ENCODE results near the gene SLC22A4.

Gene SLC22A4

DNA sequence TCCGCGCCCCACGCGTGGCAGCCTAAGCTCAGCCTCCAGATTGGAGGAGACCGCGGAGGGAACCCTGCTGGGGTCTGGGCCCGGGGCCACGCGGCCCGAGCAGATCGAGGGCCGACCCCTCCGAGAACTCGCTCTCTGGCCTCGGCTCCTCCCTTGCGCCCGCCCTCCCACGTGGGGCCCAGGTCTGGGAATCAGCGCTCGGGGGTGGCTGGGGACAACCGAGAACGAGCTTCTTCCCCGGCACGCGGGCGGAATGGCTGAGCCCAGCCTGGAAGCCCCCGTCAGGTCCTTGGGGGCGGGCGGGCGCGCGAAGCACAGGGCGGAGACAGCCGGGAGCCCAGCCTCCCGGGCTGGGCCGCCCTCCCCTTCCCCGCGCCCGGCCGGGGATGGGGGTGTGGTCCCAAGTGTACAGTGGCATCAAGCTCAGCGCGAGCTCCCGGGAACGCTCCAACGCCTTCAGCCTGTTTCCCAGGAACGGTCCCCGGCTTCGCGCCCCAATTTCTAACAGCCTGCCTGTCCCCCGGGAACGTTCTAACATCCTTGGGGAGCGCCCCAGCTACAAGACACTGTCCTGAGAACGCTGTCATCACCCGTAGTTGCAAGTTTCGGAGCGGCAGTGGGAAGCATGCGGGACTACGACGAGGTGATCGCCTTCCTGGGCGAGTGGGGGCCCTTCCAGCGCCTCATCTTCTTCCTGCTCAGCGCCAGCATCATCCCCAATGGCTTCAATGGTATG, at the start of gene SLC22A4:
Gene SLC22A4, plus strand, starts transcription at position 403 of the 736 bp plus-strand sequence. Its CDS starts 223 bp downstream, at position 626.
- peak; percentile 89 for DNase-seq (ENCODE audit: low spot score)

GRCh38 chr5:132245593-132245992, 48.6 kb upstream of the SLC22A4 start:
- no peak for TF ChIP-seq CTCF (IDR thresholded peaks at IDR 0.05; ENCODE audit: extremely low read depth, missing control alignments)

More for the DNA sequence above, at the start of gene SLC22A4:
- TF ChIP-seq CTCF (IDR thresholded peaks at IDR 0.05; ENCODE audit: extremely low read depth, missing control alignments): no peak

GRCh38 chr5:132246806-132247205, 47.4 kb upstream of the SLC22A4 start:
- DNase-seq (ENCODE audit: low spot score): no peak
- no peak for TF ChIP-seq CTCF (IDR thresholded peaks at IDR 0.05; ENCODE audit: extremely low read depth, missing control alignments)

More at GRCh38 chr5:132245593-132245992, 48.6 kb upstream of the SLC22A4 start:
- no peak for DNase-seq (ENCODE audit: low spot score)

GRCh38 chr5:132250547-132250946, 43.6 kb upstream of the SLC22A4 start:
- no peak for DNase-seq (ENCODE audit: low spot score)
- no peak for TF ChIP-seq CTCF (IDR thresholded peaks at IDR 0.05; ENCODE audit: extremely low read depth, missing control alignments)

DNA sequence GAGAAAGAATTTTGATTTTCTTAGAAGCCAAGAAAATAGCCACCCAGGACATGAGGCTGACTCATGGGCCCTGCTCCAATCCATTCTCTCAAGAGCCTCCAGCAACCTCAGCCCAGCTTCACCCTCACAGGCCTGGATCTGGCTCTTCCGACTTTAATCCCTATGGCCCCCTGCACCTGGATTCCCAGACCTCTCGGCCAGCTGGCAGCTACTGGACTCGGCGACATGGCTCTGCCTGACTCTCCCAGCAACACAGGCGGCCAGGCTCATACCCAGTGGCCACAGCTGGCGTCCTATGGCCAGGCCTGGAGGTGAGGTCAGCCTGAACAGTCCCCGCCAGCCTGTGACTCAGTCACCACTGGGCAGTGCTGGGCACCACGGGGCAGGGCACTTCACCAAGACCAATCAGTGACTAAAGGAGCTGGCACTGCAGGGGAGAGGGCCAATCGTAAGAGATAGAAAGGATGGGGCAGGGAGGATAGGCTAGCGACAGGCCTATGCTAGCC, 42.9 kb upstream of the SLC22A4 start:
- no peak for DNase-seq (ENCODE audit: low spot score)
- no peak for TF ChIP-seq CTCF (IDR thresholded peaks at IDR 0.05; ENCODE audit: extremely low read depth, missing control alignments)

DNA sequence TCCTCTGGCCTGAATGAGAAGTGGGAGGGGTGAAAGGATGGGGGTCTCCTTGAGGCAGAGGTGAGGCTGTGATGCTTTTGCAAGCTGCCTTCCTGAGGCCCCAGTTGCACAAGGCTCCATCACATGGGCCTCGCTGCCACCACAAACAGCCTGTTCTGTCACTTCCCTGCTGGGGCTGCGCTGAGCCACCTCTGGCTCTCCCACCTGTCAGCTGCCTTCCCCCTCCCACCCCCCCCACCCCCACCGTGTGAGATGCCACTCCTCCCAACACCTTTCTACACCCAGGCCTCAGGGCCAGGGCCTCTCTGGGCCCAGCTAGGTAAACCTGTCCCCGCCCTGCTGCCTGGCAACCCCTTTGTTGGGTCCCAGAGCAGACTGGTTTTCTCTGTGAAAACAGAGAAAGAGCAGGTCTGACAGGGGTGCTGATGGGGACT, 41.2 kb upstream of the SLC22A4 start:
- TF ChIP-seq CTCF (IDR thresholded peaks at IDR 0.05; ENCODE audit: extremely low read depth, missing control alignments): no peak
- DNase-seq (ENCODE audit: low spot score): no peak

DNA sequence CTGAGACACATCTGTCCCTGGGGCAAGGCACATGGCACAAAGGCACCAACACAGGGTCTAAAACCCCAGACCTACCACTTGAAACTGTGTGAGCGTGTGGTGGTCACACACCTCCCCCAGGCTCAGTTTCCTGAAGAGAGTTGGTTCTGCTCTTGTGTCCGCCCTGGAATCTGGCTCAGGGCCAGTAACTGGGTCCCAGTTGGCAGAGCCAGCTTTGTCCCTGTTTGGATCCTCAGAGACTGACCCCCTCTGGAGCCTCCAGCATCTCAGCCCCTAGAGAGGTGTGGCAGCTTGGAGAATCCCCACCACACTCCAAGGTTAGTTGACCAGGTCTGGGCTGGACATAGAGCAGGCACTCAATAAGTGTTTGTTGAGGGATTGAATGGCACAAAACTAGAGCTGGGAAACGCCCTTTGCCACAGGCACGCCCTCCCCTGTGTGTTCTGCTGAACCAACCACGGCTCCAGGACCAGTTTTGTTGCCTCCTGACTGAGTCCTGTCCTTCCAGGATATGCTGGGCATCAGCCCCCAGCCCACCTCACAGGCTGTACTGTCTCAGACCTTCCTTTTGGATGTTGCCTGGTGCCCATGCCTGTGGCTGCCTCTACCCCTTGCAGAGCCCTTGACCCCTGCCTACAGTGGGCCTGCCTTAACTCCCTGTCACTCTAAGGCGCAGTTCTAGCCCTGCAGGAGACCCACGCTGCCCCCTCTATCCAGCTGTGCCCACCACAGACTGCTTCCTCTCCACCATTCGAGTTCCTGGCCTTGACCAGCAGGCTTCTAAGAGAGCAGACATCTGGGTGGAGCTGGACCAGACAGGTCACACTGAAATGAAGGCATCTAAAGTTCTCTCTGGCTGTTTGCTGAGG, 40.5 kb upstream of the SLC22A4 start:
- no peak for TF ChIP-seq CTCF (IDR thresholded peaks at IDR 0.05; ENCODE audit: extremely low read depth, missing control alignments)
- DNase-seq (ENCODE audit: low spot score): no peak
